ENCODE data around the gene CCT2.

The CCT2 gene

GRCh38 chr12:69585189-69586062, at the start of gene CCT2:
Gene CCT2, plus strand, starts transcription at chr12:69585459. Its CDS starts 63 bp downstream, at chr12:69585522.
- DNase-seq (ENCODE audit: extremely low spot score, insufficient read length, low read depth) = peak; percentile 91
- FAIRE-seq = peak; percentile 88

- DNase-seq (ENCODE audit: extremely low spot score, insufficient read length, low read depth) = no peak
- FAIRE-seq = no peak
These were observed 44.3 kb upstream of the CCT2 start for GRCh38 chr12:69540987-69541386.

- no peak for FAIRE-seq
- no peak for DNase-seq (ENCODE audit: extremely low spot score, insufficient read length, low read depth)
These were observed 41.2 kb upstream of the CCT2 start for GRCh38 chr12:69544087-69544486.

- DNase-seq (ENCODE audit: extremely low spot score, insufficient read length, low read depth) = no peak
- no peak for FAIRE-seq
These were observed 40.2 kb upstream of the CCT2 start for GRCh38 chr12:69545081-69545480.

GRCh38 chr12:69546693-69547438, 38.4 kb upstream of the CCT2 start:
- FAIRE-seq (peak; percentile 67), DNase-seq (ENCODE audit: extremely low spot score, insufficient read length, low read depth) (no peak)

GRCh38 chr12:69548687-69549086, 36.6 kb upstream of the CCT2 start:
- no peak for DNase-seq (ENCODE audit: extremely low spot score, insufficient read length, low read depth)

GRCh38 chr12:69550569-69551350, 34.5 kb upstream of the CCT2 start:
- DNase-seq (ENCODE audit: extremely low spot score, insufficient read length, low read depth) (no peak), FAIRE-seq (no peak)

More at GRCh38 chr12:69548687-69549086, 36.6 kb upstream of the CCT2 start:
- FAIRE-seq = no peak

- no peak for DNase-seq (ENCODE audit: extremely low spot score, insufficient read length, low read depth)
- FAIRE-seq = no peak
These were observed 31.5 kb upstream of the CCT2 start for GRCh38 chr12:69553628-69554248.

GRCh38 chr12:69555461-69555860, 29.8 kb upstream of the CCT2 start:
- DNase-seq (ENCODE audit: extremely low spot score, insufficient read length, low read depth) (no peak), FAIRE-seq (no peak)

GRCh38 chr12:69556383-69556782, 28.9 kb upstream of the CCT2 start:
- FAIRE-seq (no peak), DNase-seq (ENCODE audit: extremely low spot score, insufficient read length, low read depth) (no peak)

GRCh38 chr12:69563166-69563762, 22.0 kb upstream of the CCT2 start:
- FAIRE-seq (no peak), DNase-seq (ENCODE audit: extremely low spot score, insufficient read length, low read depth) (no peak)

- no peak for DNase-seq (ENCODE audit: extremely low spot score, insufficient read length, low read depth)
- no peak for FAIRE-seq
These were observed 18.7 kb upstream of the CCT2 start for GRCh38 chr12:69566603-69567002.

- no peak for FAIRE-seq
These were observed 16.0 kb upstream of the CCT2 start for GRCh38 chr12:69569236-69569635.

GRCh38 chr12:69570000-69570516, 15.2 kb upstream of the CCT2 start:
- no peak for FAIRE-seq

More at GRCh38 chr12:69569236-69569635, 16.0 kb upstream of the CCT2 start:
- DNase-seq (ENCODE audit: extremely low spot score, insufficient read length, low read depth) = no peak

GRCh38 chr12:69570545-69571399, 14.5 kb upstream of the CCT2 start:
- DNase-seq (ENCODE audit: extremely low spot score, insufficient read length, low read depth) = peak; percentile 23
- peak; percentile 75 for FAIRE-seq

More at GRCh38 chr12:69570000-69570516, 15.2 kb upstream of the CCT2 start:
- DNase-seq (ENCODE audit: extremely low spot score, insufficient read length, low read depth) = no peak

GRCh38 chr12:69575346-69575745, 9.9 kb upstream of the CCT2 start:
- DNase-seq (ENCODE audit: extremely low spot score, insufficient read length, low read depth) = no peak
- no peak for FAIRE-seq

- DNase-seq (ENCODE audit: extremely low spot score, insufficient read length, low read depth) (no peak), FAIRE-seq (no peak)
These were observed 7.0 kb upstream of the CCT2 start for GRCh38 chr12:69578283-69578682.

GRCh38 chr12:69579029-69579428, 6.2 kb upstream of the CCT2 start:
- DNase-seq (ENCODE audit: extremely low spot score, insufficient read length, low read depth) (no peak), FAIRE-seq (no peak)

Data from GM18507 (cell line).